ENCODE data around the gene SMIM12. TPM values are rescaled to one million over a fixed set of nuclear protein-coding genes. Genes with fewer than 3 reads are reported as not detected.

The SMIM12 gene
- polyA plus RNA-seq, 4 donors: 30.9 to 40.0 (median 33.1) TPM

DNA sequence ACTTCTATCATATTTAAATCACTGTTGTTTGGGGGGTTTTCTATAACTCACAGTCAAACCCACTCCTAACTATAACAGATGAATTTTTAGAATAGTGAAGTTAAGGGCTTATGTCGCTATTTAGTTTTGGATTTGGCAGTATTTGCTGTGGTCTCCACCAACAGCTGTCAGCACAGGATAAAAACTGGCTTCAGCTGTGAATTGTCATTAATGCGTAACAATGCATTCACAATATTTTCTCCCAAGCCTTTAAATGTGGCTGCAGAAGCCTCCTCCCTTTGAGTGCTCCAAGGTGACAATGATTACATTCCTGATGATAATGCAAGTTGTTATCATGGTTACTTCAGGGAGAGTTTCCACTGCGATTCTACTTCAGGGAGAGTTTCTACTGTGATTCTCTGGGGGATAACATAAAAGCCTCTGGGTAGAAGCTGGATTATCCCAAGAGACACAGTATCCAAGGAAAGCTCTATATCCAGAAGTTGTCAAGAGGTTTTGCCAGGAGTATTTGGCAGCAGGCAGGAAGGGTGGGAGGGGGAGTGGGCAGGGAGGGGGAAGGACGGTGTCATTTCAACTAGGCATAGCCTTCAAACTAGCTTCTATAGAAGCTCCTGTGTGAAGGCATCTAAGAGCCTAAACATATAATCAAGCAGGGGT is 14.9 kb upstream of the SMIM12 start:
- DNase-seq (ENCODE audit: low read depth in 4 of 4, low spot score in 2 of 4): no peak

DNA sequence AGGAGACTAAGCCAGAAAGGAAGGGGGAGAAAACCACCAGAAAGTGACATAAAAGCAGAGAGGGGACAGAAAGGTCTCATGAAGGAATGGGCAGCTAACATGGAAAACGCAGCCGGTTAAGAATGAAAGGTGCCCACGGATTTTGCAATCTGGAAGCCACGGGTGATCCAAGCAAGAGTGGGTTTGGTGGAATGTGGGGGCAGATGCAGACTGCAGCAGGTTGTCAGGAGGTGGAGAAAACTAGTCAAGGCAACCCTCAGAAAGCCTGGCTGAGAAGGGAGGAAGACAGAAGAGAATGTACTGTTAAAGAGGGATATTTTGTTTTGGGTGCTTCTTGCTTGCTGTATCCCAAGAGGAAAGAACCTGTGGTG is 12.6 kb upstream of the SMIM12 start:
- no peak for DNase-seq (ENCODE audit: low read depth in 4 of 4, low spot score in 2 of 4)

GRCh38 chr1:34871443-34872132 is 12.0 kb upstream of the SMIM12 start:
- no peak for DNase-seq (ENCODE audit: low read depth in 4 of 4, low spot score in 2 of 4)

- no peak for DNase-seq (ENCODE audit: low read depth in 4 of 4, low spot score in 2 of 4)
Observed at GRCh38 chr1:34870395-34870794, 10.8 kb upstream of the SMIM12 start.

GRCh38 chr1:34869760-34870159 is 10.2 kb upstream of the SMIM12 start:
- no peak for DNase-seq (ENCODE audit: low read depth in 4 of 4, low spot score in 2 of 4)

- DNase-seq (ENCODE audit: low read depth in 4 of 4, low spot score in 2 of 4): no peak
Observed at GRCh38 chr1:34868230-34869049, 8.9 kb upstream of the SMIM12 start.

DNA sequence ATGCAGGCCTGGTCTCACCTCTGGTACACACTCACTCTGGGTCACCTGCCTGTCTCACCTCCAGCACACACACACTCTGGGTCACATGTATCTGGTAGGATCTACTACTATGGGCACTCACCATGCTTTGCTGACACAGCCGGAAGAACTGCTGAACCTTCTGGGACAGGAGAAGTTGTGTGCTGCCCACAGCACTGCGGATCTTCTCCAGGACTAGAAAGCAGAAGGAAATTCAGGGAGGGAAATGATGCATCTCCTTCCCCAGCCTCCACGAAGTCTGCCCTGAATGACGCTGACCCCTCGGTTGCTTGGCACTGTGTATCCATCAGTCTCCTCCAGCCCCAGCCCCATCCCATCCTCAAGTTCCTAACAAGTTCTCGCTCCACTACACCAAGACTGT is 7.9 kb upstream of the SMIM12 start:
- DNase-seq (ENCODE audit: low read depth in 4 of 4, low spot score in 2 of 4): no peak

GRCh38 chr1:34866762-34867109 is 7.2 kb upstream of the SMIM12 start:
- DNase-seq (ENCODE audit: low read depth in 4 of 4, low spot score in 2 of 4): no peak

GRCh38 chr1:34865981-34866761 is 6.6 kb upstream of the SMIM12 start:
- peak; percentile 37 to 68 (median 60) for DNase-seq (ENCODE audit: low read depth in 4 of 4, low spot score in 2 of 4)

- DNase-seq (ENCODE audit: low read depth in 4 of 4, low spot score in 2 of 4): no peak
Observed at GRCh38 chr1:34865573-34865972, 6.0 kb upstream of the SMIM12 start.

- DNase-seq (ENCODE audit: low read depth in 4 of 4, low spot score in 2 of 4): no peak
Observed at GRCh38 chr1:34864759-34865158, 5.2 kb upstream of the SMIM12 start.

DNA sequence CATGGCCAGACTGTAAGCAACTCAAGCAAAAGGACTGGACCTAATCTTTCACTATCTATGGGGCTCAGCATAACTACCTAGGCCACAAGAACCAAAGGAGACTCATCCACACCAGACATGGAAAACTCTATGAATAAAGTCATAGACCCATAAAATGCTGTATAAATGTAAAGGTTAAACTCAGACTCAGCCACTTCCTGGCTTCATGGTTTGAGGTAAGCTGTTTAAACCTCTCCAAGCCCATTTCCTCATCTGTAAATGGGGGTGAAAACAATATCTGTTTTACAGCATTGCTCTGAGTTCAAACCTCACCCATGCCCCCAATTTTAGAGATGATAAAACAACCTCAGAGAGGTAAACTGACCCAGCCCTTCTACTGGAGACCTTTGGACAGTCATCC is 4.0 kb upstream of the SMIM12 start:
- no peak for DNase-seq (ENCODE audit: low read depth in 4 of 4, low spot score in 2 of 4)

DNA sequence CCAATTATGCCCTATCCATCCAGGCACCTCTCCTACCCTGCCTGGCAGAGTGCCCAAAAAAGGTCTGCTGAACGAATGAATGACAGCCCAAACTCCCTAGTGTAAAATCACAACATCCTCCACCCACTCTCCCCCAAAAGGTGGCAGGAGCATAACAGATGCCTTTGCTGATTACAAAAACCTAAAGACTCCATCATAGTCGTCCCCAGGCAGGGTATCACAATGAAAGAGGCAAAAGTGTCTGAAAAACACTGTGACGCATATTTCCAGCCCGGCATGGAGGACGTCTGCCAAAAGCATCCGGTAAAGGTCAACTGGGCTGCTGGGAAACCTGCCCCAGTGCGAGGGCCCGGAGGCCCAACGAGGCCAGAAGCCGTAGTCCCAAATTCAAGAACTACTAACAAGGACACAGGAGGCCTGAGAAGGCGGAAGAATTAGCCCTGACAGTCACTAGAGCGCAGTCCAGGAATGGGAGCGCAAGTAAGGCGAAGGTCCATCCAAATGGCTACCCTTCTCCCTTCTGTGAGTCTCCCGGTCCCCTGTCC is 576 bp downstream of the SMIM12 start:
- DNase-seq (ENCODE audit: low read depth in 4 of 4, low spot score in 2 of 4): no peak

DNA sequence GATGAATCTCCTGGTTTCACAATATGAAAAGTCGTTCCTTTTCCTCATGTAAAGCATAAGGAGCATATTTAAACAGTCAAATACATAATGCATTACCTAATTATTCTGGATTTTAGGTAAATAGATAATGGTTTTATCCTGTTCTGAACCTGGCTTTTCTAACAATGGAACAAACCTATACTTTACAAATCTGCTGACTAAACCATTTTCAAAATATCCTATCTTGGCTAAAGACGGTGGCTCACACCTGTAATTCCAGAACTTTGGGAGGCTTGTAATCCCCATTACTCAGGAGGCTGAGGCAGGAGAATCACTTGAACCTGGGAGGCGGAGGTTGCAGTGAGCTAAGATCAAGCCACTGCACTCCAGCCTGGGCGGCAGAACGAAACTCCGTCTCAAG is 2.9 kb downstream of the SMIM12 start:
- no peak for DNase-seq (ENCODE audit: low read depth in 4 of 4, low spot score in 2 of 4)

- peak; percentile 53 to 85 (median 72) for DNase-seq (ENCODE audit: low read depth in 4 of 4, low spot score in 2 of 4)
Observed at GRCh38 chr1:34852677-34853217, 6.8 kb downstream of the SMIM12 start.

DNA sequence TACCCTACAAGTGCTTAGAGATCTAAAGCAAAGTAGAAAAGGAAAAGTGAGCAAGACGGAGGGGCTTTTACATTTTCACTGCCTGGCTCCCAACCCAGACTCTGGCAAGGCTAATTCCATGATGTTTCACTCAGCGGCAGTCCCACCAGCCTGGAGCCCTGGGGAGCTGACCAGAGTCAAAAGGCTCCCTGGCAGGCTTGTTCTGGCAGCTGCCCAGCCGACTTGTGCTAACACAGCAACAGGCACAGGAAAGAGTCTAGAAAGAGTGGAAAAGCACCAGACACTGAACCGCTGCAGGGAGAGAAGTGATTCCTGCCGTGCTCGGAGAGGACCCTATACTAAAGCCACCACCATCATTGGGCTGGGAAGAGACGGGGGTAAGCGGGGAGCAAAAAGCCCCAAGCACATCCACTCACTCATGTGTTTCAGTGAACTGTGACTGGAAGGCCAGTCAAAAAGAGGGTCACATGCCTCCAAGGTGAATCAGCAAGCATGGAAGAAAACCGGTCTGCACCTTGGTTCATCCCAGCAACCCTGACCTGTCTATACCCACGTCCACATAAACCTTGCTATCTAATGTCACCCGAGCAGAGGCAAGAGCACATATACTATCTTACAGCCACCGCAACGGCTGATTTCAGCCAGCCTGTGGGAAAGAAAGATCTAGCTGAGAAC is 8.0 kb downstream of the SMIM12 start:
- no peak for DNase-seq (ENCODE audit: low read depth in 4 of 4, low spot score in 2 of 4)

DNA sequence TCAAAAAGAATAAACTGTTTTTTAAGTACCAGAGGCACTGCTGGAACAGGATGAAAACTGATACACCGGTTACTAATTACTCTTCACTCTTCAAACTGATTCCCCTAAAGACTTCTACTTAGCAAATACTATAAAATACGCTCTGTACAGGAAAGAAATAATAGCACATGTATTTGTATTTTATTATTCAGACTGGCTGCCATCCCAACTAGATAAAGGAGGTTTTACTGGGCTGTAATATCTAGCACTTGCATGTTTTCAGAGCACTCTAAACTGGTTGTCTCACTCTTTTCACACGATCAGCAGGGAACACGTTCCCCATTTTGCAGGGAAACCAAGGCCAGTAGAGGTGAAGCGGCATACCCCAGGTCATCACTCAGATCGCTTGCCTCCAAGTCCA is 9.2 kb downstream of the SMIM12 start:
- DNase-seq (ENCODE audit: low read depth in 4 of 4, low spot score in 2 of 4): no peak

DNA sequence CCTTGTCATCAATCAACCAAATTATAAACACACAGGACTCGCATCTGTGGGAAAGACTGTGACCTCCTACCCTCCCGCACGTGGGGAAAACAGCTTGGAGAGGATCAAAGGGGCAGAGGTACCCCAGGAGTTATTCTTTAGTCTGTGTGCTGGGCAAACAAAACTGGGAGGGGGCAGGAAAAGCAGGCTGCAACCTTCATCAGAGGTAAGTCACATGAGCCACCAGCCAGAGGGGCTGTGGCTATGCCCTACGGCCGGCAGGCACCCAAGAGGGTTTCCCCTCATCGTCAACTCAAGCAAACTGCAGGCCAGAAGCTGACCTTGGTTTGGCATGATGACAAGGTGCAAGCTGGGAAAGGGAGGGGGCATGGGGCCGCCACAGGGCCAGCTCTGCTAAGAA is 12.5 kb downstream of the SMIM12 start:
- no peak for DNase-seq (ENCODE audit: low read depth in 4 of 4, low spot score in 2 of 4)

GRCh38 chr1:34846265-34846664 is 13.3 kb downstream of the SMIM12 start:
- DNase-seq (ENCODE audit: low read depth in 4 of 4, low spot score in 2 of 4): no peak
